CD4-positive, alpha-beta T cell treated with Interleukin-1 beta for 1 hour (primary cell): ENCODE results near the gene TMEM208.

Experiments used
- DNase-seq, 2 donors: peaks; one replicate each; pipeline ENCODE4 v3.0.0-alpha.2; 2020 to 2022

The TMEM208 gene

DNA sequence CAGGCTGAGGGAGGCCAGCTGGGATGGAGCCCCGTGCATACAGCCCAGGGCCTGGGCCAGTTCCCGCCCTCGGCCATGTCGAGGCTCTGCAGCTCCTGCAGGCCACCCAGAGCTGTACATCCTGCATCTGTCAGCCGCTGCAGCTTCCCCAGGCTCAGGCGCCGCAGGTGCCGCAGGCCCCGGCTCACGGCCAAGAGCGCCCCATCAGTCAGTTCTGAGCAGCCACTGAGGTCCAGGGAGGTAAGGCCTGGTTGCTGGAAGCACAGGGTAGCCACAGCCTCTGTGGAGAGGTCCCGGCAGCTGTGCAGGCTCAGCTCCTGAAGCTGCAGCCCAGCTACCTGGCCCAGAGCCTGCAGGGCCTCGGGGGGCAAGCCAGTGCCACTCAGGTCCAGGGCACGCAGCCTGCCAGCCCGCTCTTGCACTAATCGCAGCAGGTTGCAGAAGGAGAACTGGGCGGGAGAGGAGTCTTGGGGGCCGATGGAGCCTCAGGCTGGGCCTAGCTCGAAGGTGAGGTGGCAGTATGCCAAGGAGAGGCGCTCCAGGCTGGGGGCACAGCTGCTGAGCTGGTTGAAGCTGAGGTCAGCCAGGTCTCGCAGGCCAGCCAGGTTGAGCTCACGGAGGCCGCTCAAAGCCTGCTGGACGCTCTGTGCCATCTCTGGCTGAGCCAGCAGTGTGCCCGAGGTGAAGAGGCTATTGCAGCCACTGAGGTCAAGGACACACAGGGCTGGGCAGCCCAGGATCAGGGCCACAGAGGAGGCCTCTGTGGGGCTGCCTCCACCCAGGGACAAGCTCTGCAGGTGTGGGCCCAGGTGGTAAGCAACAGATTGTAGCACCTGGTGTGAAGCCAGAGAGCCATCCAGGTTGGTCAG is 16.6 kb upstream of the TMEM208 start:
- no peak for DNase-seq

DNA sequence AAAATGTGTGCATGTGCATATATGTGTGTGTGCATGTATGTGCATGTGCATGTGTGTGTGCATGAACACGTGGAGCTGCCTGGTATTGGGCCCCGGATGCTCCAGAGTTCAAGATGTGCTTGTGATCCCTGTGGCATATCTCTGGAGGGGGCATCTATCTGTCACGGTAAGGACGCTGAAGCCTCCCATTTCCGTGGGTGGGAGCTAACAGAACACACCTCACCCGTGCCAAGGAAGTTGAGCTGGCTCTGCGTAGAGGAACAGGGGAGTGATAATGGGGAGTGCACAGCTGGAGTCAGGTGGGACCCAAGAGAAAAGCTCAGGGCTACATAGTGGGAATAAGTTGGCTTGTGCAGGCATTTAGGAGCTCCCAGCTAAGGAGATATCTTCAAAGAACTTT is 15.3 kb upstream of the TMEM208 start:
- DNase-seq: no peak

DNA sequence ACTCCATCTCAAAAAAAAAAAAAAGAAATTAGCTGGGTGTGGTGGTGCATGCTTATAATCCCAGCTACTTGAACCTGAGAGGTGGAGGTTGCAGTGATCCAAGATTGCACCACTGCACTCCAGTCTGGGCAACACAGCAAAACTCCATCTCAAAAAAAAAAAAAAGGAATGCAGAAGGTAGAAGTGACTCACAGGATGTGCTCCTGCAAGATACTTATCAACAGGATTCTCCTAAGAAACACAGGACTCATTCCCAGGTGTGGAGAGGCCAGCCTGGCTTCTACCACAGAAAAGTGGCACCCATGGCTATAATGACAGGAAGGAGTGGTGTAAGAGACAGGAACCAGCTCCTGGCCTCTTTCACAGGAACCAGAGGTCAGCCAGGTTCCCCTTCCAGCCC is 14.2 kb upstream of the TMEM208 start:
- DNase-seq: no peak

DNA sequence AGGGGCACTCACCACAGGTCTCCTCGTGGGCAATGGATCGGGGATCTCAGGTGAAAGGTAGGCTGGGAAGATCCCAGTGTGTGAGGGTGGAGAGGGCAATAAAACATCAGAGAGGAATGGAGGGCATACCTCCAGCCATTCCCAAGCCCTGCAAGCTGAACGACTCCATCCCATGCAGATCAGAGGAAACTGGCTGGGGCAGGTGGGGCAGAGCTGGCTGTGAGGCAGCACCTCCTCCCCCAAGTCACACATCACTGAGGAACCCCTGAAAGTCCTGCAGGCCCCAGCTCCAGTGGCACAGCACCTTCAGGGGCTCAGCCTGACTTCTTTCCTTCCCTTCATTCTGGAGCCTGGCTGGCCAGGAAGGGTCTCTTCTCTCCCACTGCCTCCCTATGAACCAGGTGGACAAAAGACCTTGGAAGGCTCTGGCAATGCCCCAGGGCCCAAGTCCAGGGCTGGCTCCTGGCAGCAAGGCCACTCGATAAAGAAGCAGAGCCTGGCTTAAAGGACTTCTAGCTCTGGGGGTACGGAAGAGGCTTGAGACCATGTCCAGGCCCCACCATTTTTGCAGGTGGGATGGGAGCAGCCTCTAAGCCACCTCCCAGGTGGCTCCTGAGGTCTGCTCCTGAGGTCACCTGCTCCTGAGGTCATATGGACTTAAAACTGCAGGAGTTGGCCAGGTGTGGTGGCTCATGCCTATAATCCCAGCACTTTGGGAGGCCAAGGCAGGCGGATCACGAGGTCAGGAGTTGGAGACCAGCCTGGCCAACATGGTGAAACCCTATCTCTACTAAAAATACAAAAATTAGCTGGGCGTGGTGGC is 13.5 kb upstream of the TMEM208 start:
- no peak for DNase-seq

DNA sequence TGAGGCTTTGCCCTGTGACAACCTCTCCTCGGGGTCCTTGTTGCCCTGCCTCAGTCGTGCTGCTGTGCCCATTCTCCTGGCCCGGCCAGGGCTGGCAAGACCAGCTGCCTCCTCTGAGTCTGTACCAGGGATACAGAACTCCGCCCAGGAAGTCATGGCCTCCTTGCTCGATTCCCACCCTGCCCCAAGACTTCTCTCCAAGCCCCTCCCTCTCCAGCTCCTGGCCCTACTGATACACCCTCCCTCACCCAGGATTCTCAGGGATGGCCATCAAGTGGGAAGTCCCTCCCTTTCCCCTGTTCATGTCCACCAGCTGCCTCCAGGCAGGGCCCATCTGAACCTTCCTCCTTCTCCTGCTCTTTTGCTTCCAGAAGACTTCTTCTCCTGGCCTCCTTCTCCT is 11.2 kb upstream of the TMEM208 start:
- no peak for DNase-seq

DNA sequence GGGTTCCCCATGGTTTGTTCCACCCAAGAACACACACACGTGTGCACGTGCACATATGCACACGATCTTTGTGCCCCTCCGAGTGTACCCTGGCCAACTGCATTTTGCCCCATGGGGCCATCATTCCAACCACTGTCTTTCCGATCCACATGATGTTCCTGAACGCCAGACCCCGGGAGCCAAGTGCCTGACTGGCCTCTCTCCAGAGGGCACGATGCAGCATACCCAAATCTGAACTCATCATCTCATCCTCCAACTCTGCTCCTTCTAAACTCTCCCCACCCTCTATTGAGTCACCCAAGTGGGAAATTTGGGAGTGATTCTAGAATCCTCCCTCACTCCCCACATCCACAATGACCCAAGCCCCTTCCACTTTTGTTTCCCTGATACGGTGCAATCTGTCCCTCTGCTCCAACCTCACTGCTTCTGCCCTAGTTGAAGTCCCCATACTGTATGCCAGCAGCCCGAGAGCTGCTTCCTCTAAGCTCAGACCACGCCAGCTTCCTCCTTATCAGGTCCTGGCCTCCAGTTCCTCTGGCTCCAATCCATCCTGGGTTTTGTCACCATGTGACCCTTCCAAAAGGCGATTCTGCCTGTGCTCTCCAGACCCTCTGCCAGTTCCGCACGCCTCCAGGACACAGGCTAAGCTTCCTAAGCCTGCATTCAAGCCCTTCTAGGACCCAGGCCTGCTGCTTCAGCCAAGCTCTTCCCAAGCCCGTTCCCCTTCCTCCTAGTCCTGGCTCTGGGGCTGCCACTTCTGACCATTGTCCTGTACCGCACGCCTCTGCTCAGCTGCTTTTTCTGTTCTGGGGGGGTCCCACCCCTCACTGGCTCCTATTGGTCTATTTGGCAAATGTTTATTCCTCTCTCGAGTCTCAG is 10.1 kb upstream of the TMEM208 start:
- peak in 1 of 2 donors; percentile 23 for DNase-seq

DNA sequence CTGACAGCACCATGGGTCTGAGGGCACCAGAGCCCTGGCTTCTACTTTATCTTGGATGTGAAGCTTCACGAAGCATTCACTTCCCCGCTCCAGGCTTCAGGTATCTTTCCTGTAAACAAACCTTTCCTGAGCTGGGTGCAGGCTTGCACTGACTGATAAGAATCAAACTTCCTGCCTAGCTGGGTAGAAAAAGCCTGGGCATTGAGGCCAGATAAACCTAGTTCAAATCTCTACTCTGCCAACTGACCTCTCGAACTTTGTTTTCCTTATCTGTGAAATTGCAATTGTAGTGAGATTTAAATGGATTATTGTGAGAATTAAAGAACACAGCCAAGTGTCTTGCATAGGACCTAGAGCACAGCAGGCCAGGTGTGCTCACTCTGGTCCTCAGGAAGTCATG is 2.9 kb upstream of the TMEM208 start:
- no peak for DNase-seq

DNA sequence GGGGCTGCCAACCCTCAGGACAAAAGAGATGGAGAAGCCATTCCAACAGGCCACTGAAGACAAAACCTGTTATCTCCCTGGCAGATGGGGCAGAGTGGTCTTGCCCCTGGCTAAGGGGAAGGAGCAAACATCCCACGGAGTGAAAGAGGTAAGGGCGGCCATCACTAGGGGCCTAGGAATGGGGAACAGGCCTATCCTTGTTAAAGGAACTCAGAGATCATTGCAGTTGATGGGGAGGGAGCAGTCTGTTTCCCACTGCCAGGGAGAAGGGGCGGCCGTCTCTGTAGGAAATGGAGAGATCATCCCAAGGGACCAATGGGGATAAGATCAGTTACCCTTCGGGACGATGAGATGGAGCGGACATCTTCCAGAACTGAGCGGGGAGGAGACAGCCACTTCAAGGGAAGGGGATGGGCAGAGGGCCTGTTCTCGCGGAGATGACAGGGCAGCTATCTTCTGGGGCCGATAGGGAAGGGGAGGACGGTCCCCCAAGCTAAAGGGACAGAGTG is 581 bp upstream of the TMEM208 start:
- no peak for DNase-seq

DNA sequence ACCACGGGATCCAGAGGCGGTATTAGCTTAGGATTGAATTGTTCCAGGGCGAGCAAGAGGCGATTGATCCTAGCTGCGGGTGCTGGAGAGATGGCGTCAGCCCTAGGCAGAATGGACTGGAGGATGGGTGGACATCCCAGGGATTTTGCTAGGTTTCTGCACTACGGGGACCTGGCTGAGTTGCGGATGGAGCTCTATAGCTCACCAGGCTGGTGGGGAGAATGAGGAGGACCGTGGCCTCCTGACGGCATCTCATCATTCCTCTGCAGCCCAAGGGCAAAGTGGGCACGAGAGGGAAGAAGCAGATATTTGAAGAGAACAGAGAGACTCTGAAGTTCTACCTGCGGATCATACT is 614 bp downstream of the TMEM208 start:
- no peak for DNase-seq

DNA sequence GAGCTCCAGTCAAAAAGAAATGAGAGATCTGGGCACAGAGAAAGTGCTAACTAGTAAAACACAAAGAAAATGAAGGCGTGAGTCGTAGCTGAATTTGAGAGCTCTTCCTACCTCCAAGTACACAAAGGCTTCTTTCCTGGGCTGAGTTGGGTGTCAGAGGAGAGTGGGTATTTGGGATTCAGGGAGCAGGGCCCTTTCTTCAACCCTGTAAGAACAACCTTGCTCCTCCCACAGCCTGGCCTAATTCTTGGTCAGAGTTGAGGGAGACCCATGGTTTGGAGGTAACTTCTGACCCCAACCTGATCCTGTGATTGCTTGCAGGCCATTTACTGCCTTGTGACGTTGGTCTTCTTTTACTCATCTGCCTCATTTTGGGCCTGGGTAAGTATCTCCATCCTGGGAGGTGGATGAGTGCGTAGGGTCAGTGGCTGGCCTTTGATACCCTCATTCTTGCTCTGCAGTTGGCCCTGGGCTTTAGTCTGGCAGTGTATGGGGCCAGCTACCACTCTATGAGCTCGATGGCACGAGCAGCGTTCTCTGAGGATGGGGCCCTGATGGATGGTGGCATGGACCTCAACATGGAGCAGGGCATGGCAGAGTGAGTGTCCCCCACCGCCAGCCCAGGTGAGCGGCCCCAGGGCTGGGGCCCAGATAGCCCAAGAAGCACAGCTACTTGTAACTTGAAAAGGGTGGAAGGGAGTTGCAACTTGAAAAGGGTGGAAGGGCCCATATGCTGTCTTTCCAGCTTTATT is 1.3 kb downstream of the TMEM208 start:
- no peak for DNase-seq

DNA sequence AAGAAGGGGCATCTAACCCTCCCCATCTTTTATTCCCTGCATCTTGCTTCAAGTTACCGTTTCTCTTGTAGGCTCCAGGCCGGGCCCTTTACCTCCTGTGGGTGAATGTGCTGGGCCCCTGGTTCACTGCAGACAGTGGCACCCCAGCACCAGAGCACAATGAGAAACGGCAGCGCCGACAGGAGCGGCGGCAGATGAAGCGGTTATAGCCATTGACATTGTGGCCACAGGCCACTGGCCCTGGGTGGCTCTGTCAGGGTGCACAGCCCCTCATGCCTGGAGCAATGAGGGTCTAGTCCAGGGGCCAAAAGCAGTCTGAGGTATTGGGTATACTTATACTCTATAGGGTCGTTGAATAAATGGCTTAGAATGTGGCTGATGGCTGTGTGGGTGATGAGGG is 2.0 kb downstream of the TMEM208 start:
- no peak for DNase-seq

DNA sequence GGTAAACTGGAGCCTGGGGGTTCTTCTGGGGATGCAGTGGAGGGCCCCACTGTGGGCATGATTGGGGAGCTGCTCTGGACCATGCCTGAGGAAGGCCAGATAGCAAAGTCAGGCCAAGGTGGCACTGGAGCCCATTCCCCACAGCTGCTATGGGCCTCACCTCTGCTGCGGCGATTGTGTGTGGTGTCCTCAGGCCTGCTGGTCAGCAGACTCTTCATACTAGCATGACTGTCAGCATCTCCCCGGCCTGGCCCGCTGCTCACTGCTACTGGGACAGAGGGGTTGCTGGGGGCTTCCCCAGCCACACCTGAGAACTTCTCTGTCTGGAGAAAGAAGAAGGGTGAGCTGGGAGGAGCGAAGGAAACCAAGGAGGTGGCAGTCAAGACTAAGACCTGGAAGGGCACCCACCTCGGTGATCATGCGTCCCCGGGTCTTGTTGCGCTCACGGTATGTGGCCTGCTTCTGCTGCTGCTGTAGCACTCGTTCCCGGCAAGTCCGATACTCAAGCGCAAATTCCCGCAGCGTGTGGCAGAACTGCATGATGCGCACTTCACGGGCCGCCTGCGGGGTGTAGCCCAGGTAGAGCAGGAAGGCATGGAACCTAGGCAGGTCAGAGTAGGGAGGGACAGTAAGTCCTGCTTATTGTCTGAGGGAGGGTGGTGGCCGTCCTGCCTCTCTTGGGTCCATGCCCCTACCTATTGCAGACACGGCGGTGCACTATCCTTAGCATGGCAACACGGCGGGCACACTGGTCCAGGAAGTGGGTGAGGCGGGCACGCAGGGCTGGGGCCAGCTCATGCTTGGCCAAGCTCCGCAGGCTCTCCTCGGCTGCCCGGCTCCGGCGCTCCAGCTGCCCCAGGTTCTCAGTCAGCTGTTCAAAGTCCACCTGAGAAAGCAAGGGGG is 3.2 kb downstream of the TMEM208 start:
- DNase-seq: no peak

DNA sequence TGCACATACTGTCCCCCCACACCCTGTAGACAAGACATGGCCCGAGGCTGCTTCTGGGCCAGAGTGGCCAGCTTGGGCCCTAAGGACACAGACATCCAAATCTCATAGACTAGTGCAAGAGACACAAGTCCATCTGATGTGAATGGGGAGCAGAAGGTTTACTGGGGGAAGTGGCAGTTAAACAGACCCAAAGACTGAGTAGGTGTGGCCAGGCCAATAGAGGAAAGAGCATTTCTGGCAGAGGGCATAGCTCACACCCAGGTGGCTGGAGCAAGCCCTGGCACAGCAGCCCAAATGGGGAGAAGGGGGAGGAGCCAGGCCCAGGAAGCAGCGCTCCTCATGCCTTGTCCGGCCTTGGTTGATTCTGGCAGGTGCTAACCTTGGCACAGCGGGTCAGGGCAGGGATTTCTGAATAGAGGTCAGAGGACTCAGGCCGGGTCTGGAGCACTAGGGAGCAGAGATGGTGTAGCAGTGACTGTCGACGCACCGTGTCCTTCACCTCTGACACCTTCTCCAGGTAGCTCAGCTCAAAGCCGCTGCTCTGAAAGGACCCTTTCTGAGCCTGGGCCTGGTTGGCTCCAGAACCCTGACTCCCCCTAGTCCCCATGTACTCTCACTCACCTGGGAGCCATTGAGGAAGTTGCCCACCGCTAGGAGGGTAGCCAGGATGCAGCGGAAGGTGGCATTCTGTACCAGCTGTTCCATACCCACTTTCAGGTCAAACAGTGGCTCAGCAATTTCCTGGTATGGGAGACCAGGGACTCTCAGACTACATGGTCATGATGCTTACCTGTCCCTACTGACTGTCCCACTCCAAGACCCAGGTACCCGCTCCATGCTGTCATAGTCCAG is 4.1 kb downstream of the TMEM208 start:
- DNase-seq: no peak

DNA sequence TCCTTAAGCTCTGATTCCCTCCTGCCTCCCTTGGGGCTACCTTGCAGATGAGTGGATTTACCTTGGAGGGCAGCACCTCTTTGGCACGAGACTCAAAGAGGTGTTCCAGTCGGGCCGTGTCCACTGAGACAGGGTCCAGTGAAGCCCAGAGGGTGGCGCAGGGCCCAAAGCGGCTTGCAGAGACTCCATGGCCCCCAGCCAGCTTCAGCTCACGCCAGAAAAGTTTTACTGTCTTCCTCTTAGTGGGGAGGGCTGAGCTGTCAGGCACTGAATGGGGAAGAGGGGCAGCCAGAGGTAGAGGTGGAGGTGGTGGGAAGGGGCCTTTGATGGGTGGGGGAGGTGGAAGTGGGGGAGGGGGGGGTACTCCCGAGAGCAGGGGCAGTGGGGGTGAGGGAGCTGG is 6.7 kb downstream of the TMEM208 start:
- DNase-seq: no peak

DNA sequence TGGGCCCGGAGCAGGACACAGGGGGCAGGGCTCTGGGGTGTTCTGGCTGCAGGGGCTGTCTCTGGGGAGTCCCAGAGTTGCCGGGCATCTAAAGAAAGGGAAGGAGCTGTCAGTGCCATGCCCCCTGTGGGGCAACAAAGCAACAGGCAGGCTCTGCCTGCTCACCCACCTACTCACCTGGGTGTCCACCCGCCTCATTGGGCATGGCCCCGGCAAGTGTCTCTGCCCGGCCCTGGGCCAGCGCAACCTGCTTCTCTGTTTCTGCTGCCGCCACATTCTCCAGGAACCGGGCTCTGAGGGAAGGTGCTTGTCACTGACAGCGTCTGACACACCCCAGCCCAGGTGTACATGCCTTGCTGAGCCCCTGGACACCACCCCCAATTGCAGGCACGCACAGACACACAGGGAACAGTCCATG is 7.3 kb downstream of the TMEM208 start:
- no peak for DNase-seq

DNA sequence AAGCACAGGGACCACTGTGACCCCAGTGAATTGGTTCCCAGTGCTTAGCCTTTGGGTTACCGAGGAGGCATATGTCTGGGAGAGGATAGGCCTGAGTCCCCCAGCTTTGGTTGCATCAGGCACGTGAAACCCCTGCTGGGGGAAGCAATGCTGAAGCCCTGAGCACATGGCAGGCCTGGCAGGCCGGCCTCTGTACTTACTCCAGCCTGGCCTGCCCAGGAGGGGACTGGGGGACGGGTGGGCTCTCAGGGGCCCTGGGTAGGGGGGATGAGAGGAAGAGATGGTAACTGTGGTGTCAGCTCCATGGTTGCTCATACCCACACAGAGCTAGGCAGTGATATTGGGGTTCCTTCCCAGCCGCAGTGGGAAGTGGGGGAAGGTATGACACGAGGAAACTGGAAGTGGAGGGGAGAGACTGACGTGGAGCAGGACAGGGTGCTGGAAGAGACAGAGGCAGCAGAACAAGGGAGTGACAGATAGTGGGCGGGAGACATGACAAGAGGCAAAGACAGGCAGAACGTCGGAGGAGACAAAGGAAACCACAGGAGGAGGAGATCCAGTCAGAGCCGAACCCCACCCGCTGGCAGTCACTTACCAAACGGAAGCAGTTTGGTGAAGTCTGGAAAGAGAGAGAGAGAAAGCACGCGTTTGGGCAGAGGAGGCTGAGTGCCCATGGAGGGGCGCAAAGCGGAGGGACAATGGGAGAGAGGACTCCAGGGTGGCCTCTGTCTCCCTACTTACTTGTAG is 9.1 kb downstream of the TMEM208 start:
- peak; percentile 36 to 72 for DNase-seq

DNA sequence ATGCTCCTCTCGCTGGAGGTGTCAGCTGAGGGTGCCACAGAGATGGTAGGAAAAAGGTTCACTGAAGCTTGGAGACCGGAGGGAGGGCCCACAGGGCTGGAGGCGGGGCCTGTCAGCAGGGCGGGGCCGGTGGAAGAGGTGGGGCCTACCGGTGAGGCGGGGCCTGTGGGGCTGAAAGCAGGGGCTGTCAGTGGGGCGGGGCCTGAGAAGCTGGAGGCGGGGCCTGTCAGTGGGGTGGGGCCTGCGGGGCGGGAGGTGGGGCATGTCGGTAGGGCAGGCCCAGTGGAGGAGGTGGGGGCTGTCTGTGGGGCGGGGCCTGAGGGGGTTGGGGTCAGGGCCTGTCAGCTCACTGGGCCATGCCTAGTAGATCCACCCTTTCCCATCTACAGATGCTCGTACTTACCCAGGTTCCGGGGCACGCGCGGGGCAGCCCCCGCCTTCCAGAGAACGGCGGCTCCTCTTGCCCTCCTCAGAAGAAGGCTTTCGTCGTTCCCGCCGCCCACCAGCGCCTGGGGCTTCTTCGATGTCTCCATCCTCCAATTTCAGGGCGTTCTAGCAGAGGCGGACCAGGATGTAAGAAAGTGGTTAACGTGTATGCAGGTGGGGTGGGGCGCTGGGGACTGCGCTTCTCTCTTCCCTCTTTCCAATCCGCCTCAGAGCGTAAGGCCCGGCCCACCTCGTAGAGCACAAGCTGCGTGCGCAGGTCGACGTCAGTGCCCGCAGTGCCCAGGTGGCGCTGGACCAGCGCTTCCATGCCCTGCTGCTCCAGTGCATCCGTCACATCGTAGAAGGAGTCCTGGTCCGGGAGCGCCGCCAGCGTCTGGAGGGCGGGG is 9.8 kb downstream of the TMEM208 start:
- peak; percentile 72 to 86 for DNase-seq
